ENCODE measurements around the gene EFCAB9.

GRCh38 chr5:172207511-172207910 lies 13.5 kb downstream of the EFCAB9 start:
- TF ChIP-seq, protein P1, sequence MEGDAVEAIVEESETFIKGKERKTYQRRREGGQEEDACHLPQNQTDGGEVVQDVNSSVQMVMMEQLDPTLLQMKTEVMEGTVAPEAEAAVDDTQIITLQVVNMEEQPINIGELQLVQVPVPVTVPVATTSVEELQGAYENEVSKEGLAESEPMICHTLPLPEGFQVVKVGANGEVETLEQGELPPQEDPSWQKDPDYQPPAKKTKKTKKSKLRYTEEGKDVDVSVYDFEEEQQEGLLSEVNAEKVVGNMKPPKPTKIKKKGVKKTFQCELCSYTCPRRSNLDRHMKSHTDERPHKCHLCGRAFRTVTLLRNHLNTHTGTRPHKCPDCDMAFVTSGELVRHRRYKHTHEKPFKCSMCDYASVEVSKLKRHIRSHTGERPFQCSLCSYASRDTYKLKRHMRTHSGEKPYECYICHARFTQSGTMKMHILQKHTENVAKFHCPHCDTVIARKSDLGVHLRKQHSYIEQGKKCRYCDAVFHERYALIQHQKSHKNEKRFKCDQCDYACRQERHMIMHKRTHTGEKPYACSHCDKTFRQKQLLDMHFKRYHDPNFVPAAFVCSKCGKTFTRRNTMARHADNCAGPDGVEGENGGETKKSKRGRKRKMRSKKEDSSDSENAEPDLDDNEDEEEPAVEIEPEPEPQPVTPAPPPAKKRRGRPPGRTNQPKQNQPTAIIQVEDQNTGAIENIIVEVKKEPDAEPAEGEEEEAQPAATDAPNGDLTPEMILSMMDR (IDR thresholded peaks at IDR 0.05; ENCODE audit: low read depth, low read length, missing input control), result no peak
- TF ChIP-seq EGR1 (IDR thresholded peaks at IDR 0.05; ENCODE audit: low read depth in 2 of 2), result no peak
- no peak for TF ChIP-seq YY1 (IDR thresholded peaks at IDR 0.05)
- no peak for TF ChIP-seq MAX (IDR thresholded peaks at IDR 0.05)
- TF ChIP-seq SP1 (IDR thresholded peaks at IDR 0.05), result no peak
- TF ChIP-seq NR2F2 (IDR thresholded peaks at IDR 0.05), result no peak
- no peak for TF ChIP-seq REST (IDR thresholded peaks at IDR 0.05)
- TF ChIP-seq GABPA (IDR thresholded peaks at IDR 0.05 in 1 of 2, conservative IDR thresholded peaks at IDR 0.05 in 1 of 2), result no peak
- no peak for TF ChIP-seq ATF3 (IDR thresholded peaks at IDR 0.05)
